ENCODE data around the gene NEK6. TPM values are rescaled to one million over a fixed set of nuclear protein-coding genes. Genes with fewer than 3 reads are reported as not detected.

Gene NEK6
- total RNA-seq, 1 experiment from 2014 or later, result 57.9 TPM

DNA sequence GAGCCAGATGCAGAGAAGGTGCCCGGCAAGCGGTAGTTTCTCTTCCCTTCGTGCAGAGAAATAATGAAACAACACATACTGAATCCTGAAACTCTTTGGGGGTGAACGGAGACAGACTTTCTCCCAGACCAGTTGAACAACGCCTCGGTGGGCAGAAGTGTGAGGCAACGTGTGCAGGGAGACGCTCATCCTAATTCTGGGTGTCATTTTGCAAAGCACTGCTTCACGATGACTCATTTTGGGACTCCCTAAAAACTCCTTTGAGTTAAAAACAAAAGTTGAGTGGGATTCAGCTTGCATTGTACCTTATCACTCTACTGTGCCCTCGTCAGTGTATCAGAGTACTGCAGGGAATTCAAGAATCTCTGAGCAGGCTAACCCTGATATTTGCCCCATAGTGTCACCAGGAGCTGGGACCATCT is 3.5 kb upstream of the NEK6 start:
- CTCF ChIA-PET, result no interaction called here

DNA sequence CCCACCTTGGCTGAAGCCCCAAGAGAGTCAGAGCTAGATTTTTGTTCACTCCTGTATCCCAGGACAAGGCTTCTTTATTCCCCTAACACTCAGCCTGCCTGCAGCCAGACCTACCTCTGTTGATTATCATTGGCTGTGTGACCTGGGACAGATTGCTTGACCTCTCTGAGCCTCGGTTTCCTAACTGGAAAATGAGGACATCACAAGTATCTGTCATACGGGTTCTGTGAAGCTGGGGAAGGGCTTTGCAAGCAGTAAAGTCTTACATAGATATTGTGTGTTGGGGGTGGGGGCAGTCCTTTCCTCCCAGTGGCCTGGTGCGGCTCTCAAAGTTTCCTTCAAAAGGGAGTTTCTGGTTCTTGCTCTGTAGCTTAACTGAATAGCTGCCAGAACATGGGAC is 2.5 kb upstream of the NEK6 start:
- BruUV-seq (replicated peaks), result no TSS peak
- H3K27me3 ChIP-seq (ENCODE audit: insufficient read depth, low read depth), result no peaks in the 10 kb centered on the region
- DNase-seq, result no peak
- H3K36me3 ChIP-seq (ENCODE audit: low read depth), result no peaks in the 10 kb centered on the region
- peaks cover 18% of the 10 kb centered on the region for H3K79me2 ChIP-seq (ENCODE audit: low read depth)
- ChIA-PET CTCF (interaction anchor here (0.7 kb wide), 1 partner anchor 214 kb away, joined by 6 read pairs; no protein-coding TSS in a partner anchor), POLR2A (ENCODE audit: unreplicated experiment) (no interaction called here)
- intact Hi-C loops (cut with micrococcal nuclease; ENCODE audit: unreplicated experiment), result loop anchor here (5.0 kb wide), 1 partner anchor 128 kb away; no protein-coding TSS in a partner anchor
- peaks cover 26% of the 10 kb centered on the region for H3F3A ChIP-seq (ENCODE audit: insufficient read depth, low read depth)
- no peak overlapping the region for H3K4me2 ChIP-seq
- no peaks in the 10 kb centered on the region for H4K20me1 ChIP-seq (ENCODE audit: insufficient read depth)
- peaks cover 24% of the 10 kb centered on the region for H3K4me1 ChIP-seq (replicated peaks; ENCODE audit: insufficient read depth)
- H3K4me3 ChIP-seq, result no peak overlapping the region
- H2AFZ ChIP-seq, result no peak overlapping the region
- H3K27ac ChIP-seq, result no peak overlapping the region
- H3K9me3 ChIP-seq (ENCODE audit: insufficient read depth, low read depth), result no peaks in the 10 kb centered on the region
- TF ChIP-seq EZH2 (IDR thresholded peaks at IDR 0.05; ENCODE audit: low read depth), result no peak
- TF ChIP-seq, protein P1, sequence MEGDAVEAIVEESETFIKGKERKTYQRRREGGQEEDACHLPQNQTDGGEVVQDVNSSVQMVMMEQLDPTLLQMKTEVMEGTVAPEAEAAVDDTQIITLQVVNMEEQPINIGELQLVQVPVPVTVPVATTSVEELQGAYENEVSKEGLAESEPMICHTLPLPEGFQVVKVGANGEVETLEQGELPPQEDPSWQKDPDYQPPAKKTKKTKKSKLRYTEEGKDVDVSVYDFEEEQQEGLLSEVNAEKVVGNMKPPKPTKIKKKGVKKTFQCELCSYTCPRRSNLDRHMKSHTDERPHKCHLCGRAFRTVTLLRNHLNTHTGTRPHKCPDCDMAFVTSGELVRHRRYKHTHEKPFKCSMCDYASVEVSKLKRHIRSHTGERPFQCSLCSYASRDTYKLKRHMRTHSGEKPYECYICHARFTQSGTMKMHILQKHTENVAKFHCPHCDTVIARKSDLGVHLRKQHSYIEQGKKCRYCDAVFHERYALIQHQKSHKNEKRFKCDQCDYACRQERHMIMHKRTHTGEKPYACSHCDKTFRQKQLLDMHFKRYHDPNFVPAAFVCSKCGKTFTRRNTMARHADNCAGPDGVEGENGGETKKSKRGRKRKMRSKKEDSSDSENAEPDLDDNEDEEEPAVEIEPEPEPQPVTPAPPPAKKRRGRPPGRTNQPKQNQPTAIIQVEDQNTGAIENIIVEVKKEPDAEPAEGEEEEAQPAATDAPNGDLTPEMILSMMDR (conservative IDR thresholded peaks at IDR 0.05), result no peak
- no peaks in the 10 kb centered on the region for H3K9me2 ChIP-seq (ENCODE audit: insufficient read depth)

More for the DNA sequence above, 3.5 kb upstream of the NEK6 start:
- peaks cover 16% of the 10 kb centered on the region for H3K4me1 ChIP-seq (replicated peaks; ENCODE audit: insufficient read depth)
- intact Hi-C loops (cut with micrococcal nuclease; ENCODE audit: unreplicated experiment), result no loop called here
- H3K4me2 ChIP-seq, result no peak overlapping the region
- H4K20me1 ChIP-seq (ENCODE audit: insufficient read depth), result no peaks in the 10 kb centered on the region
- H3K9me3 ChIP-seq (ENCODE audit: insufficient read depth, low read depth), result no peaks in the 10 kb centered on the region
- H3K79me2 ChIP-seq (ENCODE audit: low read depth), result peaks cover 13% of the 10 kb centered on the region; the same call in 1 of the 2 replicates
- TF ChIP-seq EZH2 (IDR thresholded peaks at IDR 0.05; ENCODE audit: low read depth), result no peak
- TF ChIP-seq, protein P1 (conservative IDR thresholded peaks at IDR 0.05), result no peak
- H3K27me3 ChIP-seq (ENCODE audit: insufficient read depth, low read depth), result no peaks in the 10 kb centered on the region
- no peaks in the 10 kb centered on the region for H3K36me3 ChIP-seq (ENCODE audit: low read depth)
- peaks cover 18% of the 10 kb centered on the region for H3F3A ChIP-seq (ENCODE audit: insufficient read depth, low read depth)
- H3K9me2 ChIP-seq (ENCODE audit: insufficient read depth), result no peaks in the 10 kb centered on the region
- POLR2A ChIA-PET (ENCODE audit: unreplicated experiment), result no interaction called here
- no peak for DNase-seq
- no TSS peak for BruUV-seq (replicated peaks)
- H3K4me3 ChIP-seq, result no peak overlapping the region
- H3K27ac ChIP-seq, result no peak overlapping the region
- H2AFZ ChIP-seq, result no peak overlapping the region

DNA sequence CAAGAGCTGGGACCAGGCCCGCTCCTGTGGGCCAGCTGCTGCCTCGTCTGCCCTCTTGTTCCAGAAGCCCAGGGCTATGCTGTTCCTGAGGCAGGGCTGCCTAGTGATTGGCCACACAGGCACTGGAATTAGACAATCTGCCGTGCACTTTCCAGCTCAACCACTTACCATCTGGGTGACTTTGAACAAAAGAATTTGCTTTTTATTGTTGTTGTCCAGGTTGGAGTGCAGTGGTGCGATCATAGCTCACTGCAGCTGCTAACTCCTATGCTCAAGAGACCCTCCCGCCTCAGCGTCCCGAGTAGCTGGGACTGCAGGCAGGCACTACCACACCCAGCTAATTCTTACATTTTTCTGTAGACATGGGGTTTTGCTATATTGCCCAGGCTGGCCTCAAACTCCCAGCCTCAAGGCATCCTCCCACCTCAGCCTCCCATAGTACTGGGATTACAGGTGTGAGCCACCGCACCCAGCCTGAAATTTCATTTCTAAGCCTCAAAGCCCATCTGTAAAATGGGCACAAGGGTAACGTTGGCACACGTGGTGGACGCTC is 1.2 kb upstream of the NEK6 start:
- BruUV-seq (replicated peaks), result no TSS peak
- H3K9me2 ChIP-seq (ENCODE audit: insufficient read depth), result no peaks in the 10 kb centered on the region
- peak; percentile 70 to 92 for DNase-seq
- H3F3A ChIP-seq (ENCODE audit: insufficient read depth, low read depth), result peaks cover 36% of the 10 kb centered on the region
- peaks cover 37% of the 10 kb centered on the region for H3K4me1 ChIP-seq (replicated peaks; ENCODE audit: insufficient read depth)
- peaks cover 29% of the 10 kb centered on the region for H3K79me2 ChIP-seq (ENCODE audit: low read depth)
- intact Hi-C loops (cut with micrococcal nuclease; ENCODE audit: unreplicated experiment), result loop anchor here (2.0 to 5.0 kb wide), 2 partner anchors 34 to 129 kb away; no protein-coding TSS in a partner anchor
- no peak overlapping the region for H3K27ac ChIP-seq
- no peaks in the 10 kb centered on the region for H3K9me3 ChIP-seq (ENCODE audit: insufficient read depth, low read depth)
- no peak overlapping the region for H3K4me3 ChIP-seq
- peak overlapping the region; percentile 28 for H3K4me2 ChIP-seq
- TF ChIP-seq EZH2 (IDR thresholded peaks at IDR 0.05; ENCODE audit: low read depth), result no peak
- TF ChIP-seq, protein P1 (conservative IDR thresholded peaks at IDR 0.05), result no peak
- H4K20me1 ChIP-seq (ENCODE audit: insufficient read depth), result peaks cover 4% of the 10 kb centered on the region
- ChIA-PET CTCF (no interaction called here), POLR2A (ENCODE audit: unreplicated experiment) (no interaction called here)
- no peaks in the 10 kb centered on the region for H3K36me3 ChIP-seq (ENCODE audit: low read depth)
- no peaks in the 10 kb centered on the region for H3K27me3 ChIP-seq (ENCODE audit: insufficient read depth, low read depth)
- no peak overlapping the region for H2AFZ ChIP-seq

All from PC-9 (cell line).